Activated CD4-positive, alpha-beta T cell treated with anti-CD3 and anti-CD28 coated beads, Interleukin-2, amount 10 ng/mL, durations not matched to agents 24 days and 14 days (primary cell): ENCODE measurements around the gene PADI1. TPM values are rescaled to one million over a fixed set of nuclear protein-coding genes. Genes with fewer than 3 reads are reported as not detected.
A peak's percentile ranks its signal among the peaks of the same experiment; 100 is the strongest.

Experiments used
- DNase-seq: peaks from one replicate; pipeline ENCODE4 v3.0.0; 2022
- H3K27ac Mint-ChIP-seq: one replicate; pipeline ENCODE4 v1.8.0; 2022; ENCODE audit warnings: mild to moderate bottlenecking, mixed read lengths
- H3K27me3 Mint-ChIP-seq: one replicate; pipeline ENCODE4 v1.8.0; 2022; ENCODE audit warnings: mixed read lengths
- H3K36me3 Mint-ChIP-seq: one replicate; pipeline ENCODE4 v1.8.0; 2022; ENCODE audit warnings: low read depth, mild to moderate bottlenecking, mixed read lengths
- H3K4me1 Mint-ChIP-seq: one replicate; pipeline ENCODE4 v1.8.0; 2021; ENCODE audit warnings: mixed read lengths
- H3K4me3 Mint-ChIP-seq: one replicate; pipeline ENCODE4 v1.8.0; 2022; ENCODE audit warnings: mild to moderate bottlenecking, moderate library complexity, mixed read lengths
- H3K9me3 Mint-ChIP-seq: one replicate; pipeline ENCODE4 v1.8.0; 2021; ENCODE audit warnings: mixed read lengths
- intact Hi-C: fragments of 100-400 bp; cut with micrococcal nuclease; formaldehyde crosslinking; loops from one replicate; pipeline ENCODE4 v1.15.1; 2023
- total RNA-seq: library from RNA; stranded (reverse); gene quantifications from 2 replicates; pipeline ENCODE4 v1.2.3, GENCODE V29; 2022

The PADI1 gene
- total RNA-seq, 1 donor from 2014 or later, result not detected

- no peak overlapping the region for H3K4me3 Mint-ChIP-seq
- no peak overlapping the region for H3K27ac Mint-ChIP-seq
- no peaks in the 10 kb centered on the region for H3K9me3 Mint-ChIP-seq
- peaks cover 13% of the 10 kb centered on the region for H3K27me3 Mint-ChIP-seq
- peaks cover 22% of the 10 kb centered on the region for H3K4me1 Mint-ChIP-seq
- H3K36me3 Mint-ChIP-seq, result no peaks in the 10 kb centered on the region
- no peak for DNase-seq
- intact Hi-C loops, result no loop called here
Measured at GRCh38 chr1:17198476-17199258, 6.3 kb upstream of the PADI1 start.

DNA sequence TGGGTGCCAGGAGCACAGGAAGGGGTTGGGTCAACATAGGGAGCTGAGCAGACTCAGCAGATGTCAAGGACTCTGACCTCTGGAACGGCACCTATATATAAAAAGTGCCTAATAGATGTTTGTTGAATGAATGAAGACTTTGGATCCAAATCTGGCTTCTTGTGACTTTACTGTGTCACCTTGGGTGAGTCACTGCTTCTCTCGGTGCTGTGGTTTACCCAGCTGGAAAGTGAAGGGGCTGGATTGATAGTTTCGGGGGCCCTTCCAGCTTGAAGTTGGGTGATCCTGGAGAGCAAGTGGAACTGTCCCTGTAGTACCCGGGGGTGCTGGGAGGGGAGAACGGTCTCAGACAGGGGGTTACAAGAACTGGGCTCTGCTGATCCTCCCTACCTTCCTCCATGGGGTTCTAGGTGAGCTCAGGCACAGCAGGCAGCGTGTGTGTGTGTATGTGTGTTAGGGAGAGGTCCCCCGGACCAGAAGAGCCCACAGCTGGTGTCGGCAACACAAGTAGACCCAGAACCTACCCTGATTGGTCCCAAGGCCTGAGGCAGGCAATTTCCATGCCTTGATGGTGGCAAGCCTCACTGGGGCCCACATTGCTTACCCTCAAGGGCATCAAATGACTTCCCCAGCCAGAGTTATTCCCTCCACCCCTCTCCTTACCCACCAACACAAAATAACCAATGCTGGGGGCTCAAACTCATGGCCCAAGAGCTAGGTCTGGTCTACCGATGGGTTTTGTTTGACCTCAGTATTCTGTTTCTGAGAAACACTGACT is 5.5 kb upstream of the PADI1 start:
- H3K9me3 Mint-ChIP-seq, result no peaks in the 10 kb centered on the region
- H3K36me3 Mint-ChIP-seq, result no peaks in the 10 kb centered on the region
- no peak overlapping the region for H3K27ac Mint-ChIP-seq
- peaks cover 26% of the 10 kb centered on the region for H3K4me1 Mint-ChIP-seq
- H3K27me3 Mint-ChIP-seq, result peaks cover 17% of the 10 kb centered on the region
- DNase-seq, result no peak
- H3K4me3 Mint-ChIP-seq, result no peak overlapping the region
- intact Hi-C loops, result no loop called here

DNA sequence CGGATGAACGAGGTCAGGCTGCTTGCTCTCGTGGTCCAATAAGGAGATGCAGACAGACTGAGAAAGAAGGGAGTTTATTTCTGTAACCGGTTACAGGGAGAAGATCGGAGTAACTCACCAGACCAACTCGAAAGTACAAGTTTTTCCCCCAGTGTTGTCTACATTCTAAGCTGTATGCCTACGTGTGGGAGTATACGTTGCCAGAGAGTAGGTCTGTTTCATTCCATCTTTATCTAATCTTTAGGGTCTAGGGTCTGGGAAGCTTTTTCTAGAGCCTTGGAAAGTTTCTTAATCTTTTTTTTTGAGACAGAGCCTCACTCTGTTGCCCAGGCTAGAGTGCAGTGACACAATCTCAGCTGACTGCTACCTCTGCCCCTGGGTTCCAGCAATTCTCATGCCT is 4.7 kb upstream of the PADI1 start:
- no peak overlapping the region for H3K4me3 Mint-ChIP-seq
- H3K27me3 Mint-ChIP-seq, result peaks cover 22% of the 10 kb centered on the region
- no peak for DNase-seq
- no peaks in the 10 kb centered on the region for H3K9me3 Mint-ChIP-seq
- intact Hi-C loops, result no loop called here
- H3K36me3 Mint-ChIP-seq, result no peaks in the 10 kb centered on the region
- H3K4me1 Mint-ChIP-seq, result peaks cover 27% of the 10 kb centered on the region
- no peak overlapping the region for H3K27ac Mint-ChIP-seq

DNA sequence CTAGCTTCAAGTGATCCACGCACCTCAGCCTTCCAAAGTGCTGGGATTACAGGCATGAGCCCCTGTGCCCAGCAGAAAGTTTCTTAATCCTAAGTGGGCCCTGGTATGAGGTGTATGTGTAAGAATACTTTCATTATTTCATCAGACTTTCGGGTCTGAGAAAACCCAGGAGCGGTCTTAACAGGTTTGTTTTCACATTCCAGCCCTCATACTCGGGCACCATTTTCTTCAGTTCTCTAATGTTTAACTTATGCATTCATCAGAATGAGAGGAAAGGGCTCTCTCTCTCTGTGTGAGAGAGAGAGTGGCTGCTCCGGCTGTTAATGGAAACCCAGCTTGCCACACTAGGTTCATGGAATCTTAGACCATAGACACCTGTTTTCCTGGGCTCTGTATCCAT is 4.2 kb upstream of the PADI1 start:
- Mint-ChIP-seq H3K27me3 (peaks cover 26% of the 10 kb centered on the region), H3K4me1 (peaks cover 29% of the 10 kb centered on the region), H3K27ac (no peak overlapping the region), H3K4me3 (peak overlapping the region; percentile 48), H3K9me3 (no peaks in the 10 kb centered on the region), H3K36me3 (no peaks in the 10 kb centered on the region)
- DNase-seq, result no peak
- intact Hi-C loops, result no loop called here

- Mint-ChIP-seq H3K27ac (peak overlapping the region; percentile 31), H3K27me3 (peaks cover 28% of the 10 kb centered on the region), H3K4me3 (peak overlapping the region; percentile 48), H3K9me3 (no peaks in the 10 kb centered on the region), H3K36me3 (no peaks in the 10 kb centered on the region), H3K4me1 (peaks cover 30% of the 10 kb centered on the region)
- intact Hi-C loops, result no loop called here
- peak; percentile 83 for DNase-seq
Measured at GRCh38 chr1:17201201-17202021, 3.5 kb upstream of the PADI1 start.

GRCh38 chr1:17205652-17206051 is 724 bp downstream of the PADI1 start:
- no peak for DNase-seq
- Mint-ChIP-seq H3K9me3 (no peaks in the 10 kb centered on the region), H3K36me3 (no peaks in the 10 kb centered on the region), H3K4me3 (no peak overlapping the region), H3K4me1 (peaks cover 45% of the 10 kb centered on the region), H3K27me3 (peaks cover 26% of the 10 kb centered on the region), H3K27ac (peak overlapping the region; percentile 13)
- intact Hi-C loops, result no loop called here

GRCh38 chr1:17206196-17206595 is 1.3 kb downstream of the PADI1 start:
- Mint-ChIP-seq H3K9me3 (no peaks in the 10 kb centered on the region), H3K36me3 (no peaks in the 10 kb centered on the region), H3K27me3 (peaks cover 26% of the 10 kb centered on the region), H3K27ac (no peak overlapping the region), H3K4me1 (peaks cover 42% of the 10 kb centered on the region), H3K4me3 (no peak overlapping the region)
- intact Hi-C loops, result no loop called here
- no peak for DNase-seq

GRCh38 chr1:17207046-17207445 is 2.1 kb downstream of the PADI1 start:
- Mint-ChIP-seq H3K36me3 (no peaks in the 10 kb centered on the region), H3K9me3 (no peaks in the 10 kb centered on the region), H3K4me1 (peaks cover 35% of the 10 kb centered on the region), H3K27me3 (peaks cover 26% of the 10 kb centered on the region), H3K4me3 (no peak overlapping the region), H3K27ac (no peak overlapping the region)
- intact Hi-C loops, result no loop called here
- DNase-seq, result no peak

GRCh38 chr1:17207540-17207939 is 2.6 kb downstream of the PADI1 start:
- no peaks in the 10 kb centered on the region for H3K9me3 Mint-ChIP-seq
- peaks cover 36% of the 10 kb centered on the region for H3K4me1 Mint-ChIP-seq
- H3K4me3 Mint-ChIP-seq, result no peak overlapping the region
- no peak overlapping the region for H3K27ac Mint-ChIP-seq
- no peak for DNase-seq
- no peaks in the 10 kb centered on the region for H3K36me3 Mint-ChIP-seq
- intact Hi-C loops, result no loop called here
- H3K27me3 Mint-ChIP-seq, result peaks cover 28% of the 10 kb centered on the region

DNA sequence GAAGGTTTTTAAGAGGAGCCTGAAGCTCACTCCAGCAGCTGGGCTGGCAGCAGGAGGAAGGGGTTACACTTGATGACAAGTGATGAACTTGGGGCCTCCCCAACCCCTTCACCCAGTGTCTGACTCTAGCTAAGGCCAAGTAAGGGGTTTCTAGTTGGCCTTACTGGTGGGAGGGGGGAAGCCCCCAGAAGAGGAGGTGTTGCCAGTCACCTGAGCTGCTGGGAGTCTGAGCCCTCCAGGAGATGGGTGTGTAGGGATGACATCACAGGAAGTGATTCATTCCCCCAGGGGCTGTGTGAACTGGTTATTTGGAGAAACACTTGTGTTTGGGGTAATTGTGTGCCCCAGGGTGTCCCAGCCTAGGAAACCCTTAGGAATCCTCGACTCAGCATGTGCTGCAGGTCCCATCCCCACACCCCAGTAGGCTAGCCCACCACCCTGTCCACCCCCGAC is 3.1 kb downstream of the PADI1 start:
- Mint-ChIP-seq H3K36me3 (no peaks in the 10 kb centered on the region), H3K4me1 (peaks cover 37% of the 10 kb centered on the region), H3K4me3 (no peak overlapping the region), H3K9me3 (no peaks in the 10 kb centered on the region), H3K27me3 (peaks cover 30% of the 10 kb centered on the region), H3K27ac (peak overlapping the region; percentile 30)
- peak; percentile 79 for DNase-seq
- intact Hi-C loops, result no loop called here

GRCh38 chr1:17208546-17208945 is 3.6 kb downstream of the PADI1 start:
- intact Hi-C loops, result no loop called here
- Mint-ChIP-seq H3K9me3 (no peaks in the 10 kb centered on the region), H3K36me3 (no peaks in the 10 kb centered on the region), H3K4me3 (no peak overlapping the region), H3K27me3 (peaks cover 34% of the 10 kb centered on the region), H3K27ac (no peak overlapping the region), H3K4me1 (peaks cover 41% of the 10 kb centered on the region)
- DNase-seq, result no peak

- H3K4me1 Mint-ChIP-seq, result peaks cover 37% of the 10 kb centered on the region
- peak overlapping the region; percentile 38 for H3K27ac Mint-ChIP-seq
- DNase-seq, result no peak
- intact Hi-C loops, result no loop called here
- peaks cover 32% of the 10 kb centered on the region for H3K27me3 Mint-ChIP-seq
- no peaks in the 10 kb centered on the region for H3K9me3 Mint-ChIP-seq
- no peak overlapping the region for H3K4me3 Mint-ChIP-seq
- H3K36me3 Mint-ChIP-seq, result no peaks in the 10 kb centered on the region
Measured at GRCh38 chr1:17209430-17209829, 4.5 kb downstream of the PADI1 start.

DNA sequence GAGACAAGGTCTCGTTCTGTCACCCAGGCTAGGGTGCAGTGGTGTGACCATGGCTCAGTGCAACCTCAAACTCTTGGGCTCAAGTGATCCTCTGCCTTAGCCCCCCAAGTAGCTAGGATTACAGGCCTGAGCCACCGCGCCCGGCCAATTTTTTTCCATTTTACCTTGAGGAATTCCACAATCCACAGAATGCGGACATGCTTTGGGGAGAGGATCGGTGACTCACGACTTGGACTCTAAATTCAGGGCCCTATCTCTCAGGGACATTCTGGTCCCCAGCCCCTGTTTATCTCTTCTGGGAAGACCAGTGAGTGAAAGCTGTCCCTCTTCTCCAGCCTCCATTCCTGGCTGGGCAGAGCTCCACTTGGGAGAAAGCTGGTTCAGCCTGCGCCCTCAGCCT is 5.2 kb downstream of the PADI1 start:
- H3K4me1 Mint-ChIP-seq, result peaks cover 35% of the 10 kb centered on the region

GRCh38 chr1:17211377-17211776 is 6.4 kb downstream of the PADI1 start:
- Mint-ChIP-seq H3K27me3 (peaks cover 25% of the 10 kb centered on the region), H3K27ac (no peak overlapping the region), H3K36me3 (no peaks in the 10 kb centered on the region), H3K4me3 (no peak overlapping the region), H3K9me3 (no peaks in the 10 kb centered on the region), H3K4me1 (peaks cover 33% of the 10 kb centered on the region)
- intact Hi-C loops, result no loop called here
- no peak for DNase-seq

More for the DNA sequence above, 5.2 kb downstream of the PADI1 start:
- intact Hi-C loops, result no loop called here
- Mint-ChIP-seq H3K36me3 (no peaks in the 10 kb centered on the region), H3K9me3 (no peaks in the 10 kb centered on the region), H3K4me3 (no peak overlapping the region), H3K27me3 (peaks cover 29% of the 10 kb centered on the region), H3K27ac (no peak overlapping the region)
- DNase-seq, result no peak
